Smooth muscle cell of the brain vasculature (primary cell): ENCODE data around the gene CDH23.

ENCODE experiments used
- DNase-seq: peaks from one replicate; pipeline ENCODE4 v3.0.0-alpha.2; 2012; ENCODE audit warnings: low read depth, low spot score

The CDH23 gene

GRCh38 chr10:71707240-71707789, 310.6 kb downstream of the CDH23 start:
- DNase-seq, result no peak

- DNase-seq, result no peak
Measured at GRCh38 chr10:71708301-71708703, 311.6 kb downstream of the CDH23 start.

GRCh38 chr10:71708897-71709882, 312.5 kb downstream of the CDH23 start:
- no peak for DNase-seq

GRCh38 chr10:71710519-71710918, 313.8 kb downstream of the CDH23 start:
- DNase-seq, result no peak

- no peak for DNase-seq
Measured at GRCh38 chr10:71711052-71711623, 314.4 kb downstream of the CDH23 start.

- DNase-seq, result no peak
Measured at GRCh38 chr10:71712170-71712569, 315.4 kb downstream of the CDH23 start.

GRCh38 chr10:71712572-71713134, 315.9 kb downstream of the CDH23 start:
- no peak for DNase-seq

GRCh38 chr10:71713135-71714030, 316.7 kb downstream of the CDH23 start:
- DNase-seq, result no peak

GRCh38 chr10:71714031-71714410, 317.3 kb downstream of the CDH23 start:
- DNase-seq, result no peak

GRCh38 chr10:71714592-71714991, 317.9 kb downstream of the CDH23 start:
- DNase-seq, result no peak

- DNase-seq, result no peak
Measured at GRCh38 chr10:71715026-71715425, 318.3 kb downstream of the CDH23 start.

GRCh38 chr10:71715860-71716259, 319.1 kb downstream of the CDH23 start:
- no peak for DNase-seq

GRCh38 chr10:71716426-71716825, 319.7 kb downstream of the CDH23 start:
- DNase-seq, result no peak

GRCh38 chr10:71717056-71717455, 320.3 kb downstream of the CDH23 start:
- DNase-seq, result no peak

GRCh38 chr10:71717551-71717951, 320.8 kb downstream of the CDH23 start:
- no peak for DNase-seq

GRCh38 chr10:71718165-71718698, 321.5 kb downstream of the CDH23 start:
- no peak for DNase-seq

- no peak for DNase-seq
Measured at GRCh38 chr10:71719042-71719441, 322.3 kb downstream of the CDH23 start.

GRCh38 chr10:71719464-71720201, 322.9 kb downstream of the CDH23 start, which contains the start of gene C10orf105:
Gene C10orf105 (minus strand): TSS chr10:71719778. CDS start chr10:71716337, 3,441 bp downstream.
- no peak for DNase-seq

GRCh38 chr10:71720288-71720687, 323.6 kb downstream of the CDH23 start:
- DNase-seq, result no peak

GRCh38 chr10:71721313-71721712, 324.6 kb downstream of the CDH23 start:
- DNase-seq, result no peak
